NCI-H446 (cell line): Measurements from ENCODE around the gene MBLAC1.
A peak's percentile ranks its signal among the peaks of the same experiment; 100 is the strongest.

ENCODE experiments used
- DNase-seq, 2 experiments: peaks; one replicate each; lab custom pipeline; 2025; lab: John Stamatoyannopoulos, UW

The MBLAC1 gene

DNA sequence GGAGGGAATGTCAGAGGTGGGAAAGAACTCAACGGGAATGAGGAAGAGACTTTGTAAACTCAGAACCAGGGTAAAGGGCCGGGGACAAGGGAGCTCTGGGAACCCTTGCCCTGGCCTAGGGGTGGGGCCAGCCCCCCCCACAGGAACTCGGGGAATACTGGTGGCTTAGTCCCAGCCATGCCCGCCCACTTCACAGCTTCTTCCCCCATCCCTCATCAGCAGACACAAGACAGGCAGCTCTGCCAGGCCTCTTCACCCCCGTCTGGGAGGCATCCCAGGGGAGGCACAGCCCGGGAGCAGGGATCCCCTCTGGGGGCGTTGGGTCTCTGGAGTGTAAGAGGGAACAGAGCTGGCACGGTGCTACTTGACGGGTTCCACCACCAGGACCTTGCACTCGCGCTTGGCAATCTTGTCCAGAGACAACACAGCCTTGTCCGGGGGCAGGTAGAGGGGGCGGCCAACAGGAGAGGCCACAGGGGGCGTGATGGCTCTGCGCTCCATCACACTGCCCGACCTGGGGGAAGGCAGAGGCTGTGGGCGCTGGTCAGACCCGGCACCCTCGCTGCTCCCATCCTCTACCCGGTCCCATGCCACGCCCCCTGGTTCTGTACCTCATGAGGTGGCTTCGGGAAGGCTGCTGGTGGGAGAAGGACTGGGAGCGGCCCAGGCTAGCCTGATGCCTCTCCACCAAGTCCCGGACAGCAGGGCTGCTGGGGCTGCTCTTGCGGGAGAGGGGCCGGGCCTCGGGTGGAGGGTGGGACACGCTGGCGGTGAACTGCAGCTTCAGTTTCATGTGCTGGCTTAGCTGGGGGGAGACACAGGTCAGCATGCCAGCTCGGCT, 28.1 kb downstream of the MBLAC1 start:
- DNase-seq = no peak

DNA sequence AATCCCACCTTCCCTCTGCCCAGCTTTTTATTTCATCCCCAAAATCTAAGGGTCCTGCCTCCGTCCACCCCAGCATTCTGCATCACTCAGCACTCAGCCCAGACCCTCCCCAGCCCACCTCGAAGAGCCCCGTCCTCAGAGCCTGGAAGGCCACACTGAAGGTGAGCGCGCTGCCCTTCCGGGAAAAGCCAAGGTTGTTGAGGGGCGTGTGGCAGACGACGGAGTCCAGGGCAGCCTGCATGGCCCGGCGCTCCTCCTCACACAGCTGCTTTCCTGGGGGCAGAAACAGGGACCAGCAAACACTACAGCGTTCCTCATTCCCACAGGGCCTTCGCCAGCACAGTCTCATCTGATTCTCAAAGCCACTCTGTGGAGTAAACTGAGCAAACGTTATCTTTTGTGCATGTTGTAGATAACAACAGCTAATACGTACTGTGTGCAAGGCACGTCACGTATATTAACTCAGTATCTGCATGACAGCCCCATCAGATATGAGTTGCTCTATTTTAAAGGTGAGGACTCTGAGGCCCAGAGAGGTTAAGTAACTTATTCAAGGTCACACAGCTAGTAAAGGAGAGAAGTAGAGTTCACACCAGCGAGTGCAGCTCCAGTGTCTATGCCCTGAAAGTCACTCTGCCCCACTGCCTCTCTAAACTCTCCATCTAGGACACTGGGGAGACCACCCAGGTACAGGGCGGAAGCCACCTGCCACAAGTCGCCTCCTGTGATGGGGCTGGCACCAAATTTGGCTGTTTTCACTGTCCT, 29.0 kb downstream of the MBLAC1 start:
- no peak for DNase-seq

DNA sequence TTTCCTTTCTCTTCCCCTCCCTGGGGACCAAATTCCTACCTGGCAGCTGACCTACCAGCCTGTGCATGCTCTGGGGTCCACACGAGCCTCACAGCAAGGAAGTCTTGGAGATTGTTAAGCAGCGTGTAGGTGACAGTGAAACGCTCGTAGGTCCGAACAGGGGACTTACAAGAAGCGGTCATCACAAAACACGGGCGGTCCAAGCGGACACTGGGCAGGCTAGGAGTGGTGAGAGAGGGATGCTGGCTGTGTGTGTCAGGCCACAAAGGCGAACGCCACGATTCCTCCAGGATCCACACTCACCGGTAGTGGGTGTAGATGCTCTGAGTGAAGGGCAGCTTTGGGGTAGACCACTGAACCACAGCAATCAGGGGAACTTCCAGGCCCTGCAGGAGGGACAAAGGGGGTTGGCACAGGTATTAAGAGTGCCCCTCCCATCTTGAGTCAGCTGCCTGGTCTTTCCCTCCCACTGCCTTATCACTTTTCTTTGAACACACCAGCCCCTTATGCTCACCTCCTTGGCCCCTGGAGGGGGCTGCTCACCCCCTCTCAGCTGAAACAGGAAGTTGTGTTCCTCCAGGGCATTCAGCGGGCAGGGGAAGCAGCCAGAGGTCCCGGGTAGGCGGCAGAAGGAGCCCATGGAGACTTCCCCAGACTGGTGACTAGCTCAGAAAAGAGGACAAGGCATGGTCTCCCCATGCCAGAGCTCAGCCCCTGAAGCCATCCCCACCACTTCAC, 29.7 kb downstream of the MBLAC1 start:
- DNase-seq = no peak

DNA sequence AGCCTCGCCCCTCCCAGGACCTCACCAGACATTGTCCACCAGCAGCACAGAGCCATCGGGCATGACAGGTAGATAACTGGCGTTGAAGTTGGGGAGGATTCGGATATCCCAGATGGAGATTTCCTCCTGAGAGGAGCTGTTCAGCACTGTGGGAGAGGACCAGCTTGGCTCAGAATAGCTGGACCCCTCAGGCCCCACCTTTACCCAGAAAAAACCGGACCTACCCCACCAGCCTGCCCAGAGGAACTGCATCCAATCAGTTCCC, 30.2 kb downstream of the MBLAC1 start:
- no peak for DNase-seq

DNA sequence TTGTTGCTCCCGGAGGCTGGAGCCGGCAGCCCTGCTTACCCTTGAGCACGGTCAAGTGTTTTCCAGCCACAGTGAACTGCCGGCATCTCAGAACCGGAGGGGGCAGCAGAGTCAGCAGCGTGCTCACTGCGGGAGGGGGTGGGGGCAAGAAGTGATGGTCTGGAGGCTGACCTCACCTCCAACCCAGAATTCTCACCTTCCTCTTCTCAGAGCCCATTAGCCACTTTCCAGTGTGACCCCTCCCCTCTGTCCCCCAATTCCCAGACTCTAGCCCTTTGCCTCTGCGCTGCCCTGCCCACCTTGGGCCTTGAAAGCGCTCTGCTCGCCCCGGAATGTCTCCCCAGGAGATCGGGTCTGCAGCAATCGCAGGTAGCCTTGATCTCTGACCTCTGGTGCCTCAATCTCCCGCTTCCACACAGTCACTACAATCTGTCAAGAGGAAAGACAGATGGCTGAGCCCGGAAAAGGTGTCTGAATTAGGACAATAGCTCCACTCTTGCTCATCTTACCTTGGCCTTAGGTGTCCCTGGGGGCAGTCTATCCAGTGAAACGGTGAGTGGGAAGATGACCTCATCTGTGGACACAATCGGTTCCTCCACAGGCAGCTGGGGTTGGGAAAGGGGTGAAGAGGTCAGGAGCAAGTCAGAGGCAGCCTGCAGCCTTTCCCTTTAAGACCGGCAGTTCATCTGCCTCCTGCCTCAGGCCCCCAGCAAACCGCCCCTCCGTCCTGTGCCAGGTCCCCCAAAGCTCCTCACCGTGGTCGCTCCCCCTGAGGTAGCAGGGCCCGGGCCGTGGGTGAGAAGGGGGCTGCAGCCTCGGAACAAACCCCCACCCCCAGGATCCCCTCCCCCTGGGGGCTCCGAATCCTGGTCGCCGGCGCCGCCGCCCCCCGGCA, 30.8 kb downstream of the MBLAC1 start:
- no peak for DNase-seq

DNA sequence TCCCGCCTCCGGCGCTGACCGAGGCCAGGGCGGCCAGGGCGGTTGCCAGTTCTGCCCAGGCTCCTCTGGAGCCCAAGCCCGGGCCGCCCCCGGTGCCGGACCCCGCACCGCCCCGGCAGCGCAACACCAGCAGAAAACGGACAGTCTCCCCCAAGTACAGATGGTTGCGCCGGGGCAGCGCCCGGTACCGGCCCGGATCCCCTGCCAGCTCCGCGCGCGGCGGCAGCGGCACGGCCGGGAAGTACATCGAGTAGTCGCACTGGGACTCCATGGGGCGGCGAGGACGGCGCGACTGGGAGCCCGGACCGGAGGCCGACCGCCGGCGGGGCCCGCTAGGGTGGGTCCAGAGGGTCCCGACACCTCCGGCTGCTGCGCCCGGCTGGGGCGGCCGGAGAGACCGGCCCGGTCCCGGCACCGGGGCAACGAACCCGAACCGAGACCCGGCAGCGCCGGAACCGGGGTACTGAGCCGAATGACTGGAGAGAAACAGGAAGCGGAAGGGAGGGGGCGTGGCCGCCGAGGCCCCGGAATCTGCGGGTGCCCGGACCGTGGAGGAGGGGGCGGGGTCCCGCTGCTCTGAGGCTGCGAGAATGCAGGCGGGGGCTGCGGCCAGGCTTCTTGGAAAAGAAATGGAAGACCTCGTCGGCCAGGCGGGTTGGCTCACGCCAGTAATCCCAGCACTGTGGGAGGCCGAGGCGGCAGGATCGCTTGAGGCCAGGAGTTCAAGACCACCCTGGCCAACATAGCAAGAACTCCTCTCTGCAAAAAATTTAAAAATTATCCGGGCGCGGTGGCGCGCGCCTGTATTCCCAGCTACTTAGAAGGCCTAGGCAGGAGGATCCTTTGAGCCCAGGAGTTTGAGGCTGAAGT, 31.7 kb downstream of the MBLAC1 start, which contains the start of gene TRAPPC14:
TRAPPC14 (minus strand) TSS at position 495 of the 870 bp plus-strand sequence; CDS start at position 271, 224 bp downstream.
- peak; percentile 48 to 77 for DNase-seq

DNA sequence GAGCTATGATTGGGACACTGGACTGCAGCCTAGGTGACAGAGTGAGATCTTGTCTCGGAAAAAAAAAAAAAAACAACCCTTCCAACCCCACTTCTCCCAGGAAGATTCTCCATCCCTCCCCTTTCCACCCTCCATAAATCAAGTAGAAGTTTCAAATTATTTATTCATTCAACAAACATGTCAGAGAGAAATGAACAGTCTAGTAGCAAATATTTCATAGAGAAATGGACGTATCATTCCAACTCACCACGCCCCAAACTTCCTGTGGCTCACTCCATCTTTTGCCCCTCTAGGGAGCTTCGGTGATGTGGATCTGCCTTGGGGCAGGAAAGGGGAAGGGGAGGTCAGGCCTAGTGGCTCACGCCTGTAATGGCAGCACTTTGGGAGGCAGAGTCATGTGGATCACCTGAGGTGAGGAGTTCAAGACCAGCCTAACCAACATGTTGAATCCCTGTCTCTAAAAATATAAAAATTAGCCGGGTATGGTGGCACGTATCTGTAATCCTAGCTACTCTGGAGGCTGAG, 32.4 kb downstream of the MBLAC1 start:
- DNase-seq = no peak

DNA sequence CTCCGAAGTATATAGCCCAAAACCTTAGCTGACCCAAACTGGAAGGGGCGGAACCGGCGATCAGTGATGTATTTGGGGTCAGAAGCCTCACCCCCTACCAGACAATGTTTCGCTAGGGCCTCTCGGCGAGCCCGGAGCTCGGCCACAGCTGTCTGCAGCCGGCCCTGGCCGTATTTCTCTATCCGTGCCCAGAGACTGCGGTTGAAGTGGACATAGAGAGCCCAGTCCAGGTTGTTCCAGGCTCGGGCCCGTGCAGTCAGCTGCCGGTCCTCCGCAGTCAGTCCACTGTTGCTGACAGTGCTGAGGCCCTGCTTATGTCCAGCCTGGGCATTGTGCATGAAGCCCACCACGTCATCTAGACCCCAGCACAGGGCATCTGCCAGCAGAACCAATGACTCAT, 33.3 kb downstream of the MBLAC1 start:
- DNase-seq = no peak

DNA sequence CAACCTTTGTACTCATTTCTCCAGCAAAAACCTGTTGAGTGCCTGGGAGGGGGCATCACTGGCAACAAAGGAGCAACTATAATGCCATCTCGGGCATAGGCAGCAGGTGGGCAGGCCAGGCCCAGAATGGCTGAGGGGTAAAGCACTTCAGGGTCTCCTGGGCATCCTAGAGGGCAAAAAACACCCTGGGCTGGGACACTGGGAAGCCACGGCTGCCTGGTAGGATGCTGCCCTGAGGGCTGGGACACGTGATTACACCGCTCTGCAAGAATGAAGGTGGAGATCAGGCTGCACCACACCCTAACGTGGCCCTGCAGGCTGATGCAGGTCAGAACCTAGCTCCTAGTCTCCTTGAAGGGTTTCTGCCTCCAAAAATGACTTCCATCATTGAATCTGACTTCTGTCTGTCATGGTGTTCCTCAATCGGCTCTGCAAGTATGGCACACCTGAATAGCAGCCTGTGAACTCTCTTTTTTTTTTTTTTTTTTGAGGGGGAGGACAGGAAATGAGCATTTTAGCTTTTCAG, 36.3 kb downstream of the MBLAC1 start:
- no peak for DNase-seq

DNA sequence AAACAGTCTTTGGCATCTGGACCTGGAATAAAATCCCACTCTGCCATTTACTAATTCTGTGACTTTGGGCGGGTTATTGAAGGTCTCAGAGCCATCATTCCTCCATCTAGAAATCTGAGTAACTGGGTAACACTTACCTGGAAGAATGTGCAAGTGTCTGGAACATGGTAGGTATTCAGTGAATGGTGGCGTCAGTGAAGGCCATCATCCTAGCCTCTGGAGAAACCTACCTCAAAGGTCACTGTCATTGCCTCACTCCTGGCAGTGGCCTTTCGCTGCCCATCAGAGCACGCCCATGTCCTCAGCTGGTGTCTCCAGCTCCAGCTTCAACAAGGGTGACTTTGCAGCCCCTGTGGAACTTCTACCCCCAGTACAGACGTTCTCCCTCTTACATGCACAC, 37.1 kb downstream of the MBLAC1 start:
- no peak for DNase-seq

DNA sequence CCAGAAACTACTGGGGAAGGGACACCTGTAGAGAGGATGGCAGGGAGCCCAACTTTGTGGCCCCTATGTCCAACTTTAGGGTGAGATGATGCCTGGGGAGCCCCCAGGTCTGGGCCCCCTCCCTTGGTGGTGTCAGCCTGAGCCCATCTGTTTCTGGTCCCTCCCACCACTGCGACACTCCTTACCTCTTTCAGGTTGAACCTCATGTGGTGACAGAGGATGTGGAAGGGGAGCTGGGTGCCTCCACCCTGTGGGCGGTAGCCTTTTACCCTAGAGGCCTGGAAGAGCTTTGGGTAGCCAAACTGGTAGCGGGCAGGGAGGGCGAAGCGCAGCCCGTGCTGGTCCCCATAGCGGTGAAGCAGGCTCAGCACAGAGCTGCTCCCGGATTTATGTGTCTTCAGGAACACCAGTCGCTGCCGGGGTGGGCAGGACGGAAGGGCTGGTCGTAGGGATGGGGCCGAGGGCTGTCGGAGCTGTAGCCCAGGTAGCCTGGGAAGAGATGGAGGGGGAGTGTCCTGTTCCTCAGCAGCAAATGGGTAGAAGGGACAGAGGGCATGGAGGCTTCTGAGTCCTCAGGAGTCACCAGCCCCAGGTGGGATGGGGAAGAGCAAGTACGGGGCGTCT, 39.7 kb downstream of the MBLAC1 start:
- DNase-seq = no peak

DNA sequence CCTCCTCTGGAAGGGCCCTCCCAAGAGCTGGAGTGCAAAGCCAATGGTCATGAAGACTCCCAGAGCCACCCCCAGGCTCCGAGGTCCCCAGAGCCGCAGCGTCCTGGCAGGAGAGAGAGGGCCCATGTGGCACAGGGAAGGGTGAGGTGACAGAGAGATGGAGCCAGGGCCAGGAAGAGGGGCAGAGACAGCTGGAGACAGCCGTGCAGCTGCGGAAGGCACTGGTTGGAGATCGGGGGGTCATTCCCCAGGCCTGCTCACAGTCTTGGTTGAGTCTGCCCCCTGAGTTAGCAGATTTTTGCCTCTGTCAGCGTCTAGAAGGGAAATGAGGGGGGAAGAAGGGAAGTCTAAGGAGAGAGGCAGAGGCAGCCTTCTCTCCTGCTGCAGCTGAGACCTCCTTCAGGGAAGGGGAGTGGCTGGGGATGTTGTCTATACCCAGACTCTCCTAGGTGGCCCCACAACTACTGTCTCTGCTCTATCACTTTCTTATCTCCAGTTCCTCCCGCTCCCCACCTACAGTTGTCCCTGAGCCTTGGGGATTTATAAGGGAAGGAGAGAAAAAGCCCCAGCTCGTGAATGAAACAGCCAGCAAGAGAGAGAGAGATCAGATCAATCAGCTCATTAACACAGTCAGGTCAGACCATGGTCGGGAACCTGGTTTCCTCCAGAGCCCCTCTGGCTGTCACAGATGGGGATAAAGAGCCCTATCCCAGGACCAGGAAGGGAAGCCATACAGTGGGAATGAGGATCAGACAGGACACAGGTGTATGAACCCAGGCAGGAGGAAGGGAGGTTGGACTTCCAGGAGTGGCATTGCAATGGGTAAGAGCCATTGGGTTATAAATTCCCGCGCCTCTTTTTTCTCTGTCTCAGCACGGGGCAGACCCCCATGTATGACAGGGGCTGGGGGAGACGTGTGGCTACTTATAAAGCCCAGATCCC, 40.5 kb downstream of the MBLAC1 start:
- DNase-seq = no peak

DNA sequence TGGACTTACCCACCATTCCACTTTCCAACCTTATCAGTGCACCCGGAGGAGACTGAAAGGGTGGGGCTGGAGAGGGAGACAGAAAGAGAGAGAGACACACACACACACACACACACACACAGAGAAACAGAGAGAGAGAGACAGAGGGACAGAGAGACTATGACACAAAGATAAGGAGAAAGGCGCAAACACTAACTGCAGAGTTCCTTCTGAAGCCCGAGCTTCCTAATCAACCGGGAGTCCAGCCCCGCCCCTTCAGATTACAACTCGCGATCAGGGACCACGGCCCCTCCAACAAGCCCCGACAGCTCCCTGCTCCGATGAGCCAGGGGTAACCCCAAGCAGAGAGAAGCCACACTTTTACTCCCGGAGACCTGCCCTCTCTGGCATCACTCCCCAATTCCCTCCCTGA, 41.2 kb downstream of the MBLAC1 start:
- no peak for DNase-seq

DNA sequence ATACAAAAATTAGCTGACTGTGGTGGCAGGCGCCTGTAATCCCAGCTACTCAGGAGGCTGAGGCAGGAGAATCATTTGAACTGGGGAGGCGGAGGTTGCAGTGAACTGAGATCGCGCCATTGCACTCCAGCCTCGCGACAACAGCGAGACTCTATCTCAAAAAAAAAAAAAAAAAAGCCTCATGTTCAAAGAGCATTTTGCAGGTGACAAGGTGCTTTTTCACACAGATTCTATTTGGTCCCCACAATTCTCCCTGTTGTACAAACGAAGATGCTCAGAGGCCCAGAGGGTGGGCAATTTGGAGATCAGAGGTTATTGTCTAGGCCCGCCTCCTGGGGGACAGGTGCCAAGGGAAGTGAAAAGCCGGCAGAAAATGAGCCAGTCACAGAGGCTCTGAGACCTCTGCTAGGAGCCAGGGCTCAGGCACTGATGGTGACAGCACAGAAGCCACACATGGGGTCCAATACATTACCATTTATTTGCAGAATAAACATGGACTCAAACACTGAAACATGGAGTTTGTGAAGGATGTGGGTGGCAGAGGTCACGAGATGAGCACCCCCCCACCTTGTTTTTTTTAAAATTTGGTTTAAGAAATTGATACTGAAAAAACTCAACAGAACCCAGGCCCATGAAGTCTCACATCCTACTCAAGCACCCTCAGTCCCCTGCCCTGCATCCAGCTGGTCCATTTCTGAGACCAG, 42.5 kb downstream of the MBLAC1 start:
- no peak for DNase-seq

DNA sequence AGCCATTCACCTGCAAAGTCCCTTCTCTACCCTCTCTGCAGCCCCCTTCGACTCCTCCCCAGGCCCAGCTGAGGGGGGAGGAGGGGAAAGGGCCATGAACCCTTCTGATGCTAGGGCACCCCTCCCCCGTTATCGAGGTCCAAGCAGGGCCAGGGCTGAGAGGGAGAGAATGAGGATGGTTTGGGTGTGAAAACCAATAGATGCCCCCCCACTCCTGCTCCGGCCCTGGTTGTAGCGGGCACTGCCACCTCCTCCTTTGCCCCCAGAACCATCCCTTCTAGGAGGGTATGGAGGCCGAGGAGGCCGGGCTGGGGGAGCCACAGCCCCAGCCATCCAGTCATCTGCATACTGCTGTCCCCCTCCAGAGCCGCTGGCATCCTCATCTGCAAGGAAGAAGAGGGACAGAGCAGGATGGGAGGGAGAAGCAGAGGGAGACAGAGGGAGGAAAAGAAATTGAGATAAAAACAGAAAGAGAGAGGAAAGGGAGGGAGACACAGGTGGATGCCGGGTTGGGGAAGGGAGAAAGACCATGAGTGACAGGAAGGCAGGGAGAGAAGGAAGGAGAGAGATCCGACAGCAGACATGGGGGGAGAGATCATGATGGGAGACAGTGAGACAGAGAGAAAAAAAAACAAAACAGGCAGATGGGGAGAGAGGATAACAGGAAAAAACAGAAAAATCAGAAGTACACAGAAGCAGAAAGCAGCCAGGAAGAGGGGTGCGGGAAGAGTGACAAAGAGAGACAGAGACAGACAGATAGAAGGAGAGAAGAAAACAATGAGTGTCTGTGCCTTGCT, 43.5 kb downstream of the MBLAC1 start:
- DNase-seq = no peak

DNA sequence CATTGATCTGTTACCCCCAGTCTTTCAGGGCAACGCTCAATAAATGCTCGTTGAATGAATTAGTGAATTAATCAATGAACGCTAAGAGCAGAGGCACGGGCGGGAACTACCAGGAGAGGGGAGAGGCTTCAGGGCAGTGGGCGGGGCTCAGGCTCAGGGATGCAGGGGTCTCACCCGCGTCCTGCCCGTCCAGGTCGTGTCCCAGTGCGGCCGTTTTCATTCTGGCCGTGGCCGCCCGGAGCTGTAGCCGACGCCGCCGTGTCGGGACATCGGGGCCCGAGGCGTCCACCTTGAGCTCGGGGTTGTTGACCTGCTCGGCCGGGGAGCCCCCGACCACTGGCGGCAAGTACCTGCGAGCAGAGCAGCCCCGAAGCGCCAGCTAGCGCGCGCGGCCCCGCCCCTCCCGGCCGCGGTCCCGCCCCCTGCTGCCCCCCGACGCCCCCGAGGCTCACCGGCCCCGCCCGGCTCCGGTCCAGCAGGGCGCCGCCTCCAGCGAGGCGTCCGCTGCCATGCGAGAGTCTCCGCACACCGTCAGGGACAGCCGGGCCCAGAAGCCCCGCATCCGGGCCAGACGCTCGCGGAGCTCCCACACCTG, 44.4 kb downstream of the MBLAC1 start:
- DNase-seq = no peak

DNA sequence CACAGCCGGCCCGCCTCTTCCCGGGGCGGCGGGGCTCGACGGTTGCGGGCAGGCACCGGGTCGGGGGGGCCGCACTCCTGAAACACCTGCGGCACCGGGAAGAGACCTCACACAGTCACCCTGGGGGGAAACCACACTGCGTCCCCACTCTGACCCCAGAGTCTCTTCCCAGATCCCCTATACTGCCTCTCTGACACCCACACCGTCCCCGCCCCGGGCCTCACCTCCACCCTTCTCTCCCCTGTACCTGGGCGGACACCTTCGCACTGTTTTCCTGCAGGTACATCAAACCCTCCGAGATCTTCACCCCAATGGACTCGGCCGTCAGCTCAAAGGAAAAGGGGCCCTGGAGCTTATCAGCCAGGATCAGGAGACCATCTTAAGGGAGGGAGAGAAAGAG, 45.1 kb downstream of the MBLAC1 start:
- no peak for DNase-seq
